CD14-positive monocyte (primary cell): ENCODE measurements around the gene STEAP3. TPM values are rescaled to one million over a fixed set of nuclear protein-coding genes. Genes with fewer than 3 reads are reported as not detected.

ENCODE experiments used
- DNase-seq, 3 donors: peaks; one replicate each; pipeline ENCODE4 v3.0.0-alpha.2; 2011 to 2022
- H2AFZ ChIP-seq: 2 replicates; pipeline ENCODE4 v1.6.0; 2012; ENCODE audit warnings: mild to moderate bottlenecking, low read depth, low read length, inconsistent platforms; ENCODE audit not compliant: insufficient read depth, poor library complexity, severe bottlenecking
- H3K27ac ChIP-seq, 2 donors: 1 replicate in 1 of 2; 2 replicates in 1 of 2; pipeline ENCODE4 v1.5.1; 2012 to 2013; ENCODE audit warnings: low read length in 2 of 2, control low read depth in 1 of 2, inconsistent platforms in 1 of 2, low read depth in 1 of 2, mild to moderate bottlenecking in 1 of 2
- H3K27me3 ChIP-seq, 2 donors: one replicate each; pipeline versions ENCODE4 v1.6.0 to v1.6.1; 2011 to 2013; ENCODE audit warnings: low read length in 2 of 2; ENCODE audit not compliant: control insufficient read depth in 2 of 2, insufficient read depth in 2 of 2
- H3K36me3 ChIP-seq, 2 donors: replicated peaks in 1 of 2; 1 replicate in 1 of 2; 2 replicates in 1 of 2; pipeline versions ENCODE4 v1.5.1 to v1.6.1; 2012 to 2013; ENCODE audit warnings: low read length in 2 of 2, control low read depth in 1 of 2, inconsistent platforms in 1 of 2, mild to moderate bottlenecking in 1 of 2; ENCODE audit not compliant: insufficient read depth in 2 of 2, control insufficient read depth in 1 of 2
- H3K4me1 ChIP-seq, 2 donors: 1 replicate in 1 of 2; 2 replicates in 1 of 2; pipeline versions ENCODE4 v1.5.1 to v1.6.1; 2012 to 2013; ENCODE audit warnings: low read length in 2 of 2, control low read depth in 1 of 2, inconsistent platforms in 1 of 2, mild to moderate bottlenecking in 1 of 2, moderate library complexity in 1 of 2; ENCODE audit not compliant: insufficient read depth in 2 of 2, control insufficient read depth in 1 of 2
- H3K4me2 ChIP-seq: replicated peaks from 2 replicates; pipeline ENCODE3; 2012; ENCODE audit warnings: low read length, moderate library complexity, mild to moderate bottlenecking; ENCODE audit not compliant: poor library complexity, severe bottlenecking; ENCODE audit errors: extremely low read depth
- H3K4me3 ChIP-seq, 3 experiments: fragments of 200-600 bp in 1 of 3; sonication (generic) in 1 of 3; replicated peaks in 1 of 3; 1 replicate in 2 of 3; 2 replicates in 1 of 3; pipeline ENCODE4 v1.5.1; 2011 to 2013; ENCODE audit warnings: low read length in 3 of 3, mild to moderate bottlenecking in 3 of 3, control low read depth in 2 of 3, low read depth in 2 of 3, inconsistent platforms in 1 of 3, moderate library complexity in 1 of 3
- H3K79me2 ChIP-seq: 2 replicates; pipeline ENCODE4 v1.6.0; 2012; ENCODE audit warnings: mild to moderate bottlenecking, control low read depth, inconsistent platforms, low read length, moderate library complexity; ENCODE audit not compliant: insufficient read depth
- H3K9ac ChIP-seq: 2 replicates; pipeline ENCODE4 v1.6.0; 2017; ENCODE audit warnings: low read length, mild to moderate bottlenecking; ENCODE audit not compliant: insufficient read depth, poor library complexity, severe bottlenecking
- H3K9me3 ChIP-seq, 2 donors: replicated peaks in 1 of 2; 1 replicate in 1 of 2; 2 replicates in 1 of 2; pipeline versions ENCODE4 v1.5.1 to v1.6.1; 2012 to 2013; ENCODE audit warnings: low read length in 2 of 2, control low read depth in 1 of 2; ENCODE audit not compliant: control insufficient read depth in 1 of 2, insufficient read depth in 1 of 2
- H4K20me1 ChIP-seq: 2 replicates; pipeline ENCODE4 v1.6.0; 2012; ENCODE audit warnings: mild to moderate bottlenecking, low read length, control low read depth, moderate library complexity; ENCODE audit not compliant: insufficient read depth
- H3K27ac Mint-ChIP-seq, 7 donors: one replicate each; pipeline ENCODE4 v1.8.0; 2020; ENCODE audit warnings: mild to moderate bottlenecking in 7 of 7, mixed read lengths in 7 of 7, moderate library complexity in 6 of 7, inconsistent platforms in 2 of 7
- H3K27me3 Mint-ChIP-seq, 3 donors: one replicate each; pipeline ENCODE4 v1.8.0; 2021 to 2022; ENCODE audit warnings: low read depth in 3 of 3, mild to moderate bottlenecking in 3 of 3, mixed read lengths in 3 of 3, moderate library complexity in 3 of 3, inconsistent platforms in 1 of 3
- H3K36me3 Mint-ChIP-seq, 2 donors: one replicate each; pipeline ENCODE4 v1.8.0; 2020; ENCODE audit warnings: mixed read lengths in 2 of 2, inconsistent platforms in 1 of 2, mild to moderate bottlenecking in 1 of 2
- H3K4me1 Mint-ChIP-seq: one replicate; pipeline ENCODE4 v1.8.0; 2020; ENCODE audit warnings: mild to moderate bottlenecking, mixed read lengths
- H3K4me3 Mint-ChIP-seq, 2 donors: one replicate each; pipeline ENCODE4 v1.8.0; 2020; ENCODE audit warnings: mild to moderate bottlenecking in 2 of 2, mixed read lengths in 2 of 2, moderate library complexity in 1 of 2
- H3K9me3 Mint-ChIP-seq, 7 donors: one replicate each; pipeline ENCODE4 v1.8.0; 2020 to 2022; ENCODE audit warnings: mixed read lengths in 7 of 7, mild to moderate bottlenecking in 6 of 7, moderate library complexity in 6 of 7, inconsistent platforms in 2 of 7
- CTCF ChIP-seq: fragments of 200-600 bp; IDR thresholded peaks from one replicate; pipeline ENCODE4 v1.8.0; 2022; ENCODE audit warnings: antibody characterized with exemption, mild to moderate bottlenecking
- WGBS: methylation state at CpG from one replicate; pipeline ENCODE4 v1.1.5; 2013; ENCODE audit warnings: missing lambda C conversion rate; ENCODE audit not compliant: insufficient coverage; 5-methylcytosine and 5-hydroxymethylcytosine counted together
- intact Hi-C, 2 donors: fragments of 100-400 bp; cut with micrococcal nuclease; formaldehyde crosslinking; loops; one replicate each; pipeline versions ENCODE4 v1.15.0 to v1.15.1; 2023
- polyA plus RNA-seq, 3 donors: library from polyadenylated mRNA; depleted of rRNA in 1 of 3; unstranded in 2 of 3; stranded (reverse) in 1 of 3; fragments of 300-500 nt in 2 of 3; fragments of >200 nt in 1 of 3; fragmentation: Illumina TruSeq in 2 of 3; gene quantifications; 1 replicate in 2 of 3; 2 replicates in 1 of 3; pipeline ENCODE4 v1.2.3, GENCODE V29; 2012 to 2021

STEAP3 gene
- polyA plus RNA-seq, 3 donors, result 3.0 to 10.7 (median 3.3) TPM

- Histone ChIP-seq H3K27ac (no peak overlapping the region), H3K27me3 (no peaks in the 10 kb centered on the region), H3K4me2 (no peak overlapping the region), H2AFZ (no peak overlapping the region), H4K20me1 (no peaks in the 10 kb centered on the region), H3K79me2 (no peaks in the 10 kb centered on the region), H3K4me3 (no peak overlapping the region), H3K9ac (no peak overlapping the region), H3K9me3 (no peaks in the 10 kb centered on the region), H3K4me1 (peaks cover 25 to 30% of the 10 kb centered on the region in 2 donors), H3K36me3 (peaks cover 0 to 8% of the 10 kb centered on the region in 2 donors)
- intact Hi-C loops, result no loop called here
- H3K9me3 Mint-ChIP-seq, result peaks cover 0 to 5% (median 2%) of the 10 kb centered on the region in 7 donors
- H3K27me3 Mint-ChIP-seq, result peaks cover 0 to 5% (median 4%) of the 10 kb centered on the region in 3 donors
- H3K36me3 Mint-ChIP-seq, result peaks cover 11 to 14% of the 10 kb centered on the region in 2 donors
- no peak for TF ChIP-seq CTCF
- WGBS, result 100% methylated on average over 8 of the region's 8 CpGs
- DNase-seq, result no peak
- H3K4me3 Mint-ChIP-seq, result no peak overlapping the region
- H3K4me1 Mint-ChIP-seq, result peaks cover 29% of the 10 kb centered on the region
- no peak overlapping the region for H3K27ac Mint-ChIP-seq
These were observed 42.5 kb downstream of the STEAP3 start for GRCh38 chr2:119266091-119266589.

- H3K79me2 ChIP-seq, result no peaks in the 10 kb centered on the region
- no peak for TF ChIP-seq CTCF
- Mint-ChIP-seq H3K9me3 (peaks cover 0 to 7% (median 2%) of the 10 kb centered on the region in 7 donors), H3K4me3 (no peak overlapping the region), H3K36me3 (peaks cover 7 to 10% of the 10 kb centered on the region in 2 donors), H3K4me1 (peaks cover 29% of the 10 kb centered on the region), H3K27me3 (peaks cover 0 to 8% (median 4%) of the 10 kb centered on the region in 3 donors), H3K27ac (no peak overlapping the region)
- intact Hi-C loops, result no loop called here
- H3K27me3 ChIP-seq, result no peaks in the 10 kb centered on the region
- peaks cover 0 to 8% of the 10 kb centered on the region in 2 donors for H3K36me3 ChIP-seq
- H3K4me1 ChIP-seq, result peaks cover 25 to 30% of the 10 kb centered on the region in 2 donors
- no peak overlapping the region for H3K9ac ChIP-seq
- no peak overlapping the region for H3K4me2 ChIP-seq
- H3K9me3 ChIP-seq, result no peaks in the 10 kb centered on the region
- H3K4me3 ChIP-seq, result no peak overlapping the region
- peak in 2 of 3 donors; percentile 21 to 48 for DNase-seq
- no peaks in the 10 kb centered on the region for H4K20me1 ChIP-seq
- no peak overlapping the region for H3K27ac ChIP-seq
- H2AFZ ChIP-seq, result peak overlapping the region; percentile 13
These were observed 44.0 kb downstream of the STEAP3 start for GRCh38 chr2:119267604-119268003.
